ENCODE results near the gene FILIP1.

GRCh38 chr6:75377386-75377785 is 116.2 kb downstream of the FILIP1 start:
- TF ChIP-seq CTCF (IDR thresholded peaks at IDR 0.05; ENCODE audit: insufficient read depth, low read length, poor library complexity, severe bottlenecking) (no peak), EZH2phosphoT487 (conservative IDR thresholded peaks at IDR 0.05; ENCODE audit: low read length) (no peak)

All from SU-DHL-6 (cell line).